GM20431 (cell line): ENCODE results near the gene LRMDA.
"Not testable (repeated sequence)": the region's sequence is repeated elsewhere in the genome, so short reads cannot be mapped to it uniquely, and the experiment has no call there.

Experiments
- in situ Hi-C: fragments of 300-500 bp; cut with MseI, MboI; formaldehyde crosslinking; loops from one replicate; pipeline ENCODE4 v1.15.0; 2020; ENCODE audit warnings: low sequenced_read_pairs; ENCODE audit not compliant: unreplicated experiment

The LRMDA gene

GRCh38 chr10:76522547-76522946 lies 1091.1 kb downstream of the LRMDA start:
- in situ Hi-C loops: no loop called here

GRCh38 chr10:76523246-76523645 lies 1091.8 kb downstream of the LRMDA start:
- in situ Hi-C loops: no loop called here

GRCh38 chr10:76523791-76524351 lies 1092.4 kb downstream of the LRMDA start:
- in situ Hi-C loops: no loop called here

- in situ Hi-C loops: not testable (repeated sequence)
These were observed 1095.4 kb downstream of the LRMDA start for GRCh38 chr10:76526833-76527232.

- in situ Hi-C loops: no loop called here
These were observed 1108.9 kb downstream of the LRMDA start for GRCh38 chr10:76540331-76540730.

GRCh38 chr10:76540786-76541185 lies 1109.4 kb downstream of the LRMDA start:
- in situ Hi-C loops: no loop called here

- in situ Hi-C loops: no loop called here
These were observed 1110.4 kb downstream of the LRMDA start for GRCh38 chr10:76541852-76542251.

- in situ Hi-C loops: no loop called here
These were observed 1111.0 kb downstream of the LRMDA start for GRCh38 chr10:76542307-76542930.

GRCh38 chr10:76543655-76544054 lies 1112.2 kb downstream of the LRMDA start:
- in situ Hi-C loops: no loop called here

- in situ Hi-C loops: no loop called here
These were observed 1113.4 kb downstream of the LRMDA start for GRCh38 chr10:76544789-76545188.

GRCh38 chr10:76546411-76546810 lies 1115.0 kb downstream of the LRMDA start:
- in situ Hi-C loops: no loop called here

- in situ Hi-C loops: no loop called here
These were observed 1116.0 kb downstream of the LRMDA start for GRCh38 chr10:76547352-76547972.

- in situ Hi-C loops: no loop called here
These were observed 1117.3 kb downstream of the LRMDA start for GRCh38 chr10:76548716-76549115.

GRCh38 chr10:76549171-76549570 lies 1117.7 kb downstream of the LRMDA start:
- in situ Hi-C loops: no loop called here

GRCh38 chr10:76550806-76551205 lies 1119.4 kb downstream of the LRMDA start:
- in situ Hi-C loops: no loop called here

GRCh38 chr10:76552091-76552873 lies 1120.9 kb downstream of the LRMDA start:
- in situ Hi-C loops: no loop called here

- in situ Hi-C loops: no loop called here
These were observed 1122.0 kb downstream of the LRMDA start for GRCh38 chr10:76553263-76554032.

GRCh38 chr10:76554033-76554408 lies 1122.6 kb downstream of the LRMDA start:
- in situ Hi-C loops: no loop called here

- in situ Hi-C loops: no loop called here
These were observed 1123.1 kb downstream of the LRMDA start for GRCh38 chr10:76554478-76554877.

GRCh38 chr10:76555067-76555670 lies 1123.7 kb downstream of the LRMDA start:
- in situ Hi-C loops: no loop called here
